Thoracic aorta (tissue), 2 donors: ENCODE measurements around the gene CDH15. TPM values are rescaled to one million over a fixed set of nuclear protein-coding genes. Genes with fewer than 3 reads are reported as not detected.

Experiments
- ATAC-seq: fragments of 150-250 bp; one replicate; pipeline ENCODE4 v1.8.0; 2017; ENCODE audit warnings: low read depth; ENCODE audit not compliant: insufficient number of reproducible peaks, low FRiP score
- DNase-seq: peaks from one replicate; pipeline ENCODE4 v3.0.0-alpha.2; 2020; ENCODE audit warnings: low spot score
- H3K27ac ChIP-seq, 2 donors: fragments of 200-600 bp; sonication (generic); 1 replicate in 1 of 2; 2 replicates in 1 of 2; pipeline ENCODE4 v1.5.1; 2016; ENCODE audit warnings: mild to moderate bottlenecking in 2 of 2, moderate library complexity in 2 of 2
- H3K27me3 ChIP-seq: fragments of 200-600 bp; sonication (generic); replicated peaks from 2 replicates; pipeline ENCODE4 v1.6.0; 2016; ENCODE audit warnings: mild to moderate bottlenecking; ENCODE audit not compliant: insufficient read depth
- H3K36me3 ChIP-seq: fragments of 200-600 bp; sonication (generic); one replicate; pipeline ENCODE4 v1.5.1; 2016
- H3K4me1 ChIP-seq, 2 donors: fragments of 200-600 bp; sonication (generic); 1 replicate in 1 of 2; 2 replicates in 1 of 2; pipeline versions ENCODE4 v1.5.1 to v1.6.0; 2016; ENCODE audit warnings: low read depth in 2 of 2, mild to moderate bottlenecking in 1 of 2; ENCODE audit not compliant: control insufficient read depth in 1 of 2
- H3K4me3 ChIP-seq: fragments of 200-600 bp; sonication (generic); 2 replicates; pipeline ENCODE4 v1.5.1; 2016; ENCODE audit warnings: mild to moderate bottlenecking
- H3K9me3 ChIP-seq: fragments of 200-600 bp; sonication (generic); 2 replicates; pipeline ENCODE4 v1.5.1; 2016
- CTCF ChIP-seq: fragments of 200-600 bp; sonication (generic); IDR thresholded peaks from one replicate; pipeline ENCODE4 v1.5.1; 2019; ENCODE audit warnings: antibody characterized with exemption
- total RNA-seq, 2 donors: library from RNA; depleted of rRNA; stranded (reverse); fragments of >200 nt; gene quantifications; one replicate each; pipeline versions ENCODE4 v1.1.0 to v1.2.3, GENCODE V29; 2016

CDH15 gene
- total RNA-seq, 2 donors from 2014 or later = 1.4 TPM; not detected in 1

- TF ChIP-seq CTCF = no peak
- peak within 1 kb of the TSS; percentile 78 for H3K4me3 ChIP-seq
- ATAC-seq = peak; percentile 78
- no peaks in the 10 kb centered on the region for H3K9me3 ChIP-seq
- peaks cover 3% of the 10 kb centered on the region for H3K36me3 ChIP-seq
- no peaks in the 10 kb centered on the region for H3K27me3 ChIP-seq
- peaks cover 10 to 25% of the 10 kb centered on the region in 2 donors for H3K4me1 ChIP-seq
- peak within 1 kb of the TSS; percentile 93 to 97 for H3K27ac ChIP-seq
- no peak for DNase-seq
These were observed 46.0 kb downstream of the CDH15 start, which contains the start of gene ZNF778 for GRCh38 chr16:89217388-89218191. Gene ZNF778, plus strand, starts transcription at chr16:89217703. Its CDS starts 3,425 bp downstream, at chr16:89221128.

GRCh38 chr16:89219365-89219764, 47.8 kb downstream of the CDH15 start:
- H3K27ac ChIP-seq = no peak overlapping the region
- no peaks in the 10 kb centered on the region for H3K9me3 ChIP-seq
- no peak for TF ChIP-seq CTCF
- no peak overlapping the region for H3K4me3 ChIP-seq
- no peaks in the 10 kb centered on the region for H3K27me3 ChIP-seq
- peaks cover 10 to 25% of the 10 kb centered on the region in 2 donors for H3K4me1 ChIP-seq
- ATAC-seq (no peak), DNase-seq (no peak)
- peaks cover 16% of the 10 kb centered on the region for H3K36me3 ChIP-seq

GRCh38 chr16:89221604-89222003, 50.1 kb downstream of the CDH15 start:
- no peak for DNase-seq
- Histone ChIP-seq H3K9me3 (no peaks in the 10 kb centered on the region), H3K27me3 (no peaks in the 10 kb centered on the region), H3K4me1 (peaks cover 6 to 13% of the 10 kb centered on the region in 2 donors), H3K27ac (no peak overlapping the region), H3K4me3 (no peak overlapping the region), H3K36me3 (peaks cover 28% of the 10 kb centered on the region)
- ATAC-seq = no peak
- no peak for TF ChIP-seq CTCF

GRCh38 chr16:89222931-89223330, 51.4 kb downstream of the CDH15 start:
- ATAC-seq (no peak), DNase-seq (no peak)
- Histone ChIP-seq H3K4me1 (peaks cover 6% of the 10 kb centered on the region in 2 donors), H3K4me3 (no peak overlapping the region), H3K9me3 (no peaks in the 10 kb centered on the region), H3K27me3 (no peaks in the 10 kb centered on the region), H3K36me3 (peaks cover 41% of the 10 kb centered on the region), H3K27ac (no peak overlapping the region)
- no peak for TF ChIP-seq CTCF

- no peaks in the 10 kb centered on the region for H3K9me3 ChIP-seq
- no peak overlapping the region for H3K4me3 ChIP-seq
- peaks cover 52% of the 10 kb centered on the region for H3K36me3 ChIP-seq
- H3K27me3 ChIP-seq = no peaks in the 10 kb centered on the region
- ATAC-seq (no peak), DNase-seq (no peak)
- no peaks in the 10 kb centered on the region for H3K4me1 ChIP-seq
- no peak for TF ChIP-seq CTCF
- H3K27ac ChIP-seq = no peak overlapping the region
These were observed 53.1 kb downstream of the CDH15 start for GRCh38 chr16:89224665-89225064.
